HepG2 (cell line): ENCODE data around the gene ARFGEF3. TPM values are rescaled to one million over a fixed set of nuclear protein-coding genes. Genes with fewer than 3 reads are reported as not detected.
A peak's percentile ranks its signal among the peaks of the same experiment; 100 is the strongest.

Source experiments
- HMG20A ChIP-seq: IDR thresholded peaks from 2 replicates; pipeline ENCODE4 v1.6.1; 2016; ENCODE audit warnings: borderline replicate concordance
- KDM4B ChIP-seq: sonication (generic); formaldehyde crosslinking; IDR thresholded peaks from 2 replicates; pipeline ENCODE4 v1.4.0; 2020; ENCODE audit warnings: missing genetic modification reagents
- MXD4 ChIP-seq: IDR thresholded peaks from 2 replicates; pipeline ENCODE4 v1.6.1; 2016; ENCODE audit warnings: mild to moderate bottlenecking, missing biosample characterization, missing genetic modification reagents
- SALL2 ChIP-seq: sonication (generic); formaldehyde crosslinking; IDR thresholded peaks from 2 replicates; pipeline ENCODE4 v1.8.1; 2023; ENCODE audit warnings: mild to moderate bottlenecking, missing genetic modification reagents, inconsistent platforms
- ZNF281 ChIP-seq: sonication (generic); formaldehyde crosslinking; IDR thresholded peaks from 2 replicates; pipeline ENCODE4 v1.4.0; 2020; ENCODE audit warnings: missing genetic modification reagents, borderline replicate concordance
- ZNF609 ChIP-seq: sonication (generic); formaldehyde crosslinking; IDR thresholded peaks from 2 replicates; pipeline ENCODE4 v1.4.0; 2020; ENCODE audit warnings: mild to moderate bottlenecking, missing genetic modification reagents, borderline replicate concordance
- ZNF850 ChIP-seq: sonication (generic); formaldehyde crosslinking; conservative IDR thresholded peaks from 2 replicates; pipeline ENCODE4 v1.9.0; 2021; ENCODE audit warnings: mild to moderate bottlenecking, missing genetic modification reagents
- polyA plus RNA-seq, 8 experiments: library from polyadenylated mRNA; depleted of rRNA in 3 of 8; stranded (reverse) in 7 of 8; unstranded in 1 of 8; fragments of >200 nt; fragmentation: Illumina TruSeq in 4 of 8; extraction: Trizol in 4 of 8; gene quantifications; 2 replicates each; pipeline versions ENCODE4 v1.2.1 to v1.2.3, GENCODE V29; 2011 to 2016; ENCODE audit warnings: low read depth in 4 of 8, missing spikeins in 1 of 8, mixed read lengths in 1 of 8; ENCODE audit not compliant: insufficient read depth in 1 of 8
- total RNA-seq, 5 experiments: library from RNA; depleted of rRNA; stranded (reverse); fragments of >200 nt; fragmentation: Illumina TruSeq; extraction: Trizol; gene quantifications; 2 replicates each; pipeline ENCODE4 v1.2.3, GENCODE V29; 2016; ENCODE audit warnings: low read depth in 1 of 5
- TF ChIP-seq, protein P1 (sequence below): sonication (generic); formaldehyde crosslinking; IDR thresholded peaks from 2 replicates; pipeline ENCODE4 v1.5.1; 2020; ENCODE audit warnings: mild to moderate bottlenecking, moderate library complexity, missing genetic modification reagents

Gene ARFGEF3
- total and polyA plus RNA-seq, 2 of the 13 experiments (the other 11 are each of a cell fraction or from before 2014, with no cell fraction given) = 0.60 to 2.6 TPM

DNA sequence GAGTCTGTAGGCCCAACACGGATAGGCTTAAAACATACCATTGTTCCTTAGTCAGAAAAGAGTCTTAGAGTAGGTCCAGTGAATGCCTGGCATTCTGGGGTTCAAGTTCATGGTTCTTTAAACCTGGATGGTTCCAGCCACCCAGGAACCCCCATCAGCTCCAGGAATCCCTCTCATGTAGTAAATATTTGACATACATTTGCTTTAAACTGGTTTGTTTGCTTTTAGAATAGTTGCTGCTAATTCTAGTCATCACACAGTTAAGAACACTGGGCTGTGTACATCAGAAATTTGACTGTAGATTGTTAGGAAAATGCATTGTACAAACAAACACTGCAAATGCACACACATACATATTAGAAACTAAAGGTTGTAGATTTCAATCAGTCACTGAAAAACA, 87.1 kb downstream of the ARFGEF3 start (continued):
- TF ChIP-seq ZNF281 (peak; percentile 81; the same call in 1 of the 2 replicates), KDM4B (CRISPR knock-in tag) (peak; percentile 63; the same call in 1 of the 2 replicates), ZNF609 (CRISPR knock-in tag) (peak; percentile 96), SALL2 (CRISPR knock-in tag) (no peak), HMG20A (CRISPR knock-in tag) (peak; percentile 90), MXD4 (CRISPR knock-in tag) (peak; percentile 44; the same call in 1 of the 2 replicates), ZNF850 (CRISPR knock-in tag) (no peak)
- TF ChIP-seq, protein P1, sequence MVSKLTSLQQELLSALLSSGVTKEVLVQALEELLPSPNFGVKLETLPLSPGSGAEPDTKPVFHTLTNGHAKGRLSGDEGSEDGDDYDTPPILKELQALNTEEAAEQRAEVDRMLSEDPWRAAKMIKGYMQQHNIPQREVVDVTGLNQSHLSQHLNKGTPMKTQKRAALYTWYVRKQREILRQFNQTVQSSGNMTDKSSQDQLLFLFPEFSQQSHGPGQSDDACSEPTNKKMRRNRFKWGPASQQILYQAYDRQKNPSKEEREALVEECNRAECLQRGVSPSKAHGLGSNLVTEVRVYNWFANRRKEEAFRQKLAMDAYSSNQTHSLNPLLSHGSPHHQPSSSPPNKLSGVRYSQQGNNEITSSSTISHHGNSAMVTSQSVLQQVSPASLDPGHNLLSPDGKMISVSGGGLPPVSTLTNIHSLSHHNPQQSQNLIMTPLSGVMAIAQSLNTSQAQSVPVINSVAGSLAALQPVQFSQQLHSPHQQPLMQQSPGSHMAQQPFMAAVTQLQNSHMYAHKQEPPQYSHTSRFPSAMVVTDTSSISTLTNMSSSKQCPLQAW (CRISPR knock-in tag) = peak; percentile 40; the same call in 1 of the 2 replicates
